HG02970 (cell line): ENCODE measurements around the gene SERAC1.

ENCODE experiments used
- ATAC-seq: cut with Tn5 transposase; IDR thresholded peaks from one replicate; pipeline ENCODE4 v1.9.1; 2021; ENCODE audit warnings: mild to moderate bottlenecking, moderate library complexity, moderate number of reproducible peaks; ENCODE audit not compliant: unreplicated experiment, low FRiP score

Gene SERAC1

GRCh38 chr6:158061709-158062461 lies 106.2 kb downstream of the SERAC1 start:
- ATAC-seq, result no peak

- no peak for ATAC-seq
Observed at GRCh38 chr6:158061361-158061708, 106.7 kb downstream of the SERAC1 start.

GRCh38 chr6:158060455-158061360 lies 107.4 kb downstream of the SERAC1 start:
- ATAC-seq, result no peak
